ENCODE measurements around the gene PPP2R3A.
A peak's percentile ranks its signal among the peaks of the same experiment; 100 is the strongest.
"Not testable (repeated sequence)": the region's sequence is repeated elsewhere in the genome, so short reads cannot be mapped to it uniquely, and the experiment has no call there.

Gene PPP2R3A

DNA sequence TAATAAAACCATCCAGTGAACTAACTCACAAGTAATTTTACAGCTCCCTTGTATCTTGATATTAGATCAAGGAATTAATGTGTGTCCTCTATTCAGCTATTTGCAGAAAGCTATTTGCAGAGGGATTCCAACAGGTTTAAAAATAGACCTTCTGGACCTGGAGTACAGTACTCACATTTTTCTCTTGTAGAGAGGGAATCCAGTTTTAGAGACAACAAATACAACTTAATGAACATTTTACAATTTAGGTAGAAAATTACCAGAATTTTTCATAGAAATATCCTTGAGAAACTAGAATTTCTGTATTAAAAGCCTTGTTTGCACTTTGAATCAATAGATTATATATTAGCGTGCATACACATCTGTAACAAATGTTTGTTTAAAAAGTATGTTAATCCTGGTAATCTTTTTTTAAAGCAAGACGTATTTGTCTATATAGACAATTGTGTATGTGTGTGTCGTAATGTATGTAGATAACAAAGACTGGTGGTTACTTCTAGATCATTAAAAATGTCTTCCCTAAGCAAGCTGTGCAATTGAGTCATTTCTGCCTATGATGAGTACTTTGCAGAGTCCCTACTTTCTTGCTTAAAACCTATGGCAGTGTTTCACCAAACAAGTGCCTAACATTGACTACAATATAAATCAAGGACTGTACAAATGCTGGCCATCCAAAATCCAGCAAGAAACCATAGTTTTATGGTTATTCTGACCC lies 57.9 kb downstream of the PPP2R3A start:
- DNase-seq, result no peak

DNA sequence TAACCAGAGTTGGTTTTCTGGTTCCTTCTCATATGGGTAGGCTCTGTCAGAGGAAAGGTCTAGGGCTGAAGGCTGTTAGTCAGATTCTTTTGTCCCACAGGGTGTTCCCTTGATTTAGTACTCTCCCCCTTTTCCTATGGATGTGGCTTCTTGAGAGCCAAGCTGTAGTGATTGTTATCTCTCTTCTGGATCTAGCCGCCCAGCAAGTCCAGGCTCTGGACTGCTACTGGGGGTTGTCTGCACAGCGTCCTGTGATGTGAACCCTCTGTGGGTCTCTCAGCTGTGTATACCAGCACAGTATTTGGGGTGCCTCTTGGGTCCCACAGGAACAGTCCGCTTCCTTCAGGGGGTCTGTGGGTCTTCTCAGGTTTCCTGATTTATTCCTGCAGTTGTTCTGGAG lies 70.8 kb downstream of the PPP2R3A start:
- no peak for DNase-seq

DNA sequence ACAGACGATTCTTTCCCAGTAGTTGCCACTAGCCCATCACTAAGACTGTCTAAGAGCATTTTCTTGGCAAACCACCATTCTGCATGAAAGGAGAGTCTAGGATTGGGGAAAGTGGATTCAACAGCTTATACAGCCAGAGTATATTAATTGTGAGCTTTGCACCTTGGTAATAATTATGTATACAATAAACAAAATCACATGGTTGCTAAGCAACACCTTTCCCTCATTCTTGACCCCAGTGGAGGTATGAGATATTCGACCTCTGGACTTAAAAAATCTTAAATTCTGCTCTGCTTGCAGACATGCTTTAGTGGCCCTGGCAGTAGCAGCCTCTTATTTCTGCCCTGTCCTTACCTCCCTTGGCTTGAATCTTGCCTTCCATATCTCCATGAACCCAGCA lies 73.1 kb downstream of the PPP2R3A start:
- no peak for DNase-seq

DNA sequence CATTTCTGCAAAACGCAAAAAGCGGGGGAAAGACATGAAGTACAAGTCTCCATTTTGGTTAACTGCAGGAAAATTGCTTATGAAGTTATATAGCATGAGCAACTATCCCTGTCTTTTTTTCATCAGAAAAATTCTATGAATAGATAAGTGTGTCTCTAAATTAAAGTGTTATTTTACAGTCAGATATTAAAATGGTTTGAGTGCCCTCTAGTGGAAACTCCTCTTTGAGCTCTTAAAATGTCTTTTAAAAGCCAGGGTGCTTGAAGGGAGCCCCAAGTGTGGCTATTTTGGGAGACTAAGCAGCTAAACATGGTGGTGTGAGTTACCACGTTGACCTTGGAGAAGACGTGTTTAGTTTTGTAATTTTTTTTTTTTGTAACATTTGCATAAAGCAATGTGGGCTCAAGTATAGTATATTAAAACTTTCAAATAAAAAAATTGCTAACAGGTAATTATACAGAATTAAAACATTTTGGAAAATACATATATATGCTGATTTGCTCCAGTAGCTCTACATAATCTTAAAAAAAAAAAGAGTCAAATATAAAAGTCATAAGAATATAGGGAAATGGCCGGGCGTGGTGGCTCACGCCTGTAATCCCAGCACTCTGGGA lies 77.2 kb downstream of the PPP2R3A start:
- DNase-seq, result peak; percentile 84

DNA sequence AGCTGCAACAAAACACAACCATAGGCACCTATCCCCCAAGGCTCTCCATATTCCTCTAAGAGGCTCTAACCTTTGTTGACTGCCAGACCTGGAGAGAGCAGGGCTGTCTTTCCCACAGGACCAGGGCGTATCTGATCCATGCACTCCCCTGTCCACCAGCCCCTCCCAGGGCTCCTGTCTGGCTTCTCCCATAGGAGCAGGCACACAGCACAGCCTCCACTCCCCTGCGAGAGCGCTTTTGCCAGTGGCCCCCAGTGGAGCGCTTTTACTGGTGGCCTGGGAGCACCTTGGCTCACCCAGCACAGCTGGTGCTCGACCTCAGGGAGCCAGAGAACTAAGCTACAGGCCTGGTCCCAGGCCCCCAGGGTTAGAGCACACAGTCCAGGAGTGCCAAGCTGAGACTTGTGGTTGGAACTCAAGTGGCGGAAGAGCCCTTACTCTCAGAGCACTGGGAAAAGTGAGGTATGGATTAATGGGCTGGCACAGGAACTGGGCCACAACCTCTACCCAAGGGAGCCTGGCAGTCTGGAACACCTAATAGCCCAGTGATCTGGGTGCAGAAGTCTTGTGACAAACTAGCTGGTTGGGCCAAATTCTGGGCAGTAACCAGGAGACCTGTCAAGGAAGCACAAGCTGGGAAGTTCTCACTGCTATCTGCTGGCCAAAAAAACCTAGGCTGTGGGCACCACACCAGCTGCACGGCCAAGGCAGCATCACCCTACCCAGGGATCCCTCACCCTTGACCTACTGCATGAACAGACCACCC lies 79.6 kb downstream of the PPP2R3A start:
- DNase-seq, result no peak

DNA sequence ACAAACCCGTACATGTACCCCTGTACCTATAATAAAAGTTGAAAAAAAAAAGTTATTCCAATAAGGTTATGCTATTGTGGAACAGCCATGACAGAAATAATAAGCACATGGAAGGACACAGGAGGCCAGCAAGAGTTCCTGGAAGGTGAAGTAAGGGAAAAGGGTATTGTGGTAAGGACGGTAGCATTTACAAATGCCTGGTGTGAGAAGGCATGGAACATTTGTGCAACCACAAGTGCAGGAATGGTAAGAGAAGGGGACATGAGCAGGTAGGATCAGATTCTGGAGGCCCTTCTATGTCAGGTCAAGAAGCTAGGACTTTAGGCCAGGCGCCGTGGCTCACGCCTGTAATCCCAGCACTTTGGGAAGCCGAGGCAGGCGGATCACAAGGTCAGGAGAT lies 82.5 kb downstream of the PPP2R3A start:
- no peak for DNase-seq

DNA sequence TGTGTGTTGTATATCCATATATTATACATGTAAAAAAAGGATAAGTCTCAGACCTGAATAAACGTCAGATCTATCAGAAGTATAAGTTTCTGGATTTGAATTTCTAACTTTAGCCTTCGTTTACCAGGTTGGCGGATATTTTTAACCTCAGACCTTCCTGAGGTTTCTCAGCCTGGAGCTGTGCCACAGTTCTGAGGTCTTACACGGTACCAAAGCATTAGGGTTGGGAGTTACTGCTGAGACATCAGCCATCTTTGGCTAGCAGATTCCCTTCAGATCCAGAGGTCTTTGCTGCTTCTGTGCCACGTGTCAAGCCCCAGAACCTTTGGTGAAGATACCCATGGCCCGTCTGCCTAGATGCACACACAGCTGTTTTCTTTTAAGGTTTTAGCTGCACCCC lies 84.7 kb downstream of the PPP2R3A start:
- no peak for DNase-seq

DNA sequence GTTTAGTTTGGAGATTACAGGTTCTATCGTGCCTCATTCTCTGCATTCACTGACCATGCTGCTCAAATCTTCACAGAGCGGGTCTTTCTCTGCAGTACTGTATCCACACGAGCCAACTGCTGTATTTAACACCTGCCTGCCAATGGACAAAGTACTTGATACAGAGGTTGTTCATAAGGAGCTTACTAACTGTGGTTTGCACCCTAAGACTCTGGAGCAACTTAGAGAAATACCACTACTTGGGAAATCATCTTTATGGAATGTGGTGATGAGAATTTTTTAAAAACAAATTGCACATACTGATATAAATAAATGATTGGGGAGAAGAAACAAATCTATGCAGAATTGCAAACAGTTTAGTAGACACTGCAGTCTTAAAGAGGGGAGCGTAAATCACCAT lies 90.0 kb downstream of the PPP2R3A start:
- no peak for DNase-seq

DNA sequence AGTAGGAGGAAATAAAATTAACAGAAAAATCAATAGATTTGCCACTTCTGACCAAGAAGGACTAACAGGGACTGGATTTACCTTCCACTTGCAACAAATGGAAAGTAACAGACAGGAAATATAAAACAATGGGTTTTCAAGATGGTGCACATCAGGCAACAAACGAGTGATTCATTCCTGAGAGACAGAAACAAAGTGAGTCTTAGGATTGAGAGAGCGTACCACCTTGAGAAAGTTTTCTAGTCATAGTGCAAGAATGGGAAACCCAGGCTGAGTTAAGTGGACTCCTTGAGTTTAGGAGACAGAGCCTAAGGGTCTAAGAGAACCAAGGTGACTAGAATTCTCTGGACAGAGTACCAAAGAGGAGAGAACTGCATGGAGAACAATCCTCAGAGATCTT lies 101.7 kb downstream of the PPP2R3A start:
- DNase-seq, result no peak

DNA sequence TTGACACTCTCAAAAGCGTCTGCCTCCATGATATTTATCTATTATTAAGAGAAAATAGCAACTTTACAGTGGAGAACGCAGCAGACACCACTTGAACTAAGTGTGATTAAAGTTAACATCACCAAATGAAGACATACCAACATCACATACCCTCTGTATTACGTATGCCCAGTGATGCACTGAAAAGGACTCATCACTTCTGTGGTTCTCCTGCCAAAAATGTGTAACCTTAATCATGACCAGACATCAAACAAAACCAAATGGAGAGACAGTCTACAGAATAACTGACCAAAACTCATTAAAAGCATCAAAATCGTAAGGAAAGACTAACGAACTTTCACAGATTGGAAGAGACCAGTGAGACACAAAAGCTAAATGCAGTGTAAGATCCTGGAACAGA lies 103.2 kb downstream of the PPP2R3A start:
- no peak for DNase-seq

DNA sequence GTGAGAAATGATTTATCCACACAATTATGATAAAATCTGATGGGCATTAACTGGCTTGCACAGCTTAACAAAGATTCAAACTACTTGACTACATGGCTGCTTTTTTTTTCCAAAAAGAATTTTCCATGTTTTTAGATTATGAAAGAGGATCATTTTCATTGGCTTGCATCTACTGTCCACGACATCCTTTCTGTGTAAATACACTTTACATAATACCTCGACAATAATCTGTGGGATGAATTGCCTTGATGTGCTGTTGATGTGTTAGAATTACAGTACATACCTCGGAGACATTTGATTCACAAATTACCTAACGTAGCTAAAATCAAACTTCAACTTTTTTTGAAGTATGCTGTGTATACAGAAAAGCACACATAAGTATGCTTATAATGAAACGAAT lies 104.4 kb downstream of the PPP2R3A start:
- DNase-seq, result no peak

DNA sequence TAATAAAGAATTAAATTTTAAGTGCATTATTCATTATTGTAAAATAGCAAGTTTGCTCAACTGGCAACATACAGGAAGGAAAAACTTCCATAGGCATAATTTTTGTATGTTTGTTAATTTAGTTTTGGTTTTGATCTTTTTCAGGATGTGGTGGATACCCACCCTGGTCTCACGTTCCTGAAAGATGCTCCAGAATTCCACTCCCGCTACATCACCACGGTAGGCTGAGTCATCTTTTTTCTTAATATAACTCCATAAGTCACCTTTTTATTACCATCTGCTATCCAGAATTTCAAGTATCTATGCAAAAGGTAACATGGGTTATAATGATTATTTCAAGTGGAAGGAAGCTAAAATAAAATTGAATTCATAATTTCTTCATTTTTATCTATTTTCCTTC lies 104.8 kb downstream of the PPP2R3A start:
- no peak for DNase-seq

DNA sequence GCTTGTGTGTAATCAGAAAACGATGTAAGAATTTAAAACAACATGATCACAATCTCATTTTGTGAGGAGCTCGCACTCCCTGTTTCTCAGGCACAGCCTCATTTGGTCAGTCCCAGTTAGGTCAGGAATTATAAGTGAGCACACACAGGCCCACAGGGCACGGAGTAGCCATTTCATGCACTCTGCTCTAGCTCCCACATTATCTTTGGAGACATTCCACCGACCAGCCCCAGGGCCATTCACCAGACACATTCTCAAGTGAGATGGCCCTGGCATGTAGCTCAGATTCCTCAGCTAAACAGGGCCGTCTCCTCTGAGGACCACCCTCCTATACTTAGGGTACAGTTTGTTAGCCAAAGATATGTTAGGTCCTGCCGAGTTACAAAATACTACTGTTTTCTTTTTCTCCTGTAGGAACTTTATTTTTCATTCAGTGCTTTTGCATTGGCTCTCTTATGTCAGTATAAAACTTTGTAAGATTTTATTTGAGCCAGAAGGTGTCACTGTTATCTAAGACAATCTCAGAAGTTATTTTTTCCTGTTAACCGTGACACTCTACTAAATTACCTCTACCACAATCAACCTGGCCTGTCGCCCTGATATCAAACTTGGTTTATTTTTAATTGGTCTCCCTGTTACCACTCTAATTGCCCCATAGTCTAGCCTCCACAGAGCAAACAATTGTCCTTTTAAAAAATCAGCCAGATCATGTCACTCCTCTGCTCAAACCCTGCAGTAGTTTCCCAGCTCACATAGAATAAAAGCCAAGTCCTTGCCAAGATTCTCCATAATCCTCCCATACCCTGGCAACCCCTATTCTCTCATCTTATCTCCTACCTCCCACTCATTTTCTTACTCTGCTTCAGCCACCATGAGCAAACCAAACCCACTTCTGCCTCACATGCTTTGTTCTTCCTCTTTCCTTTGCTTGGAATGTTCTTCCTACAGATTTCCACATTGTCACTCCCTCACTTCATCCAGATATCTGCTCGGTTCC lies 105.7 kb downstream of the PPP2R3A start:
- peak; percentile 42 for DNase-seq

DNA sequence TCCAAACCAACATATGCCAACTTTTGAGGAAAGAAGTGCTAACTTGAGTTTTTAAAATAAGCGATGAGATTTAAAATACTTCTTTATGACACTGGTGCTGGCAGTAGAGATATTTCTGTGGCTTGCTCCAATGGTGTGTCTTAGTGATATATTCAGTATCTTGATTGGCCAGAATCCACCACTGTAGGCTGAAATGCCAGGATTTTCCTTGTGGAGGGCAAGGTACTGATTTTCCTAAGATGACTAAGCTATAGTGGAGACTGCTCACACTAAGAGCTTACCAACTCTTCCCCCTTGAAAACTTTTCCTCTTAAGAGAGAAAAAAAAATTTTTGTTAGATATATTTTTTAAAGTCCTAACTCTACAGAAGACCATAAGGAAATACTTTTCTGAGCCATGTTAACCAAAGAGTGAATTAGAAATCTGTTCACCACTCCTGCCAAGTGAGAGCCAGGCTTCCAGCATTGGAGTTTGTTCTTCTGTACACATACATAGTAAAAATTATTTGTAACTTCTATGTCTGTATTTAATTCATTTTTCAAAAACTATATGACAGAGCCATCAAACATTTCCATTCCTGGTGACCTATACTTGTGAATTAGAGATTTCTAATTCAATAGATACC lies 109.1 kb downstream of the PPP2R3A start:
- no peak for DNase-seq

DNA sequence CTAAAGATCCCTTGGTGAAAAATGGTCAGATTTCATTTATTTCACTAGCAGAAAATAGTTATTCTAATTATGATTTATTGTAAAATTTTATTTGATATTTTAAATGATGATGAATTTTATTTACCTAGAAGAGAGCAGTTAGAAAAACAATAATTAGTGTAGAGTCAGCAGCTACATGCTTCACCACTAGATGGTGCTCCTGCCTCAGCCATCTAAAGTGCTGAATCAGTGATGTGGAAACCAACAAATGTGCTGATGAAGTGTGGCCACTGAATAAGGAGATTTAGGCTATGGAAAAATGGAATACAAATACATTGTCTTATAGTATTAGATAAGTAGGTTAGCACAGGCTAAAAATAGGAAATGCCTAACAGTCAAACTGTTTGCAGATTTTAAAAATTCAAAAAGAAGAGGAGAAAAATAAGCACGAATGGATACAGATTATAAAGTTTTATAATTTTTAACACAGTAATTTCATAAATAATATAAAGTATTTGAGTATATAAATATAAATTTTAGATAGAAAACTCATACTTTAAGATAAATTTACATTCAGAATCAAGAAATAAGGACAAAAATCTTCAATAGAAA lies 109.8 kb downstream of the PPP2R3A start:
- peak; percentile 89 for DNase-seq

DNA sequence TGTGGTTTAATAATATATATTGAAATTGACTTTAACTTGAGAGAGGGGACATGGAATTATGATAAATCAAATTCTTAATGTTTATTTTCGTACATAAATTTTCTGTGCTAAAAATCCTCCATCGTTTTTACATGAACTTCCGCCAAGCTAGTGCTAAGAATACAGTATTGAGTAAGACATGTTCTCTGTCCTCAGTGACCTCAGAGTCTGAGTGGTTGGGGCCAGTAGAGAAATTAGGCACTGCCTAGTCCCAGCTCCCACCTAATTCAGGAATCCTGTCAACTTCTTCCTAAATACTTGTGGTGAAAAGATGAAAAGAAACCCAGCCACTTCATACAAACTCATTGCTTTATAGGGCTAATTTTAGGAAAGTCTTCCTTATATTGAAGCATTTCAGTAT lies 110.3 kb downstream of the PPP2R3A start:
- DNase-seq, result no peak

DNA sequence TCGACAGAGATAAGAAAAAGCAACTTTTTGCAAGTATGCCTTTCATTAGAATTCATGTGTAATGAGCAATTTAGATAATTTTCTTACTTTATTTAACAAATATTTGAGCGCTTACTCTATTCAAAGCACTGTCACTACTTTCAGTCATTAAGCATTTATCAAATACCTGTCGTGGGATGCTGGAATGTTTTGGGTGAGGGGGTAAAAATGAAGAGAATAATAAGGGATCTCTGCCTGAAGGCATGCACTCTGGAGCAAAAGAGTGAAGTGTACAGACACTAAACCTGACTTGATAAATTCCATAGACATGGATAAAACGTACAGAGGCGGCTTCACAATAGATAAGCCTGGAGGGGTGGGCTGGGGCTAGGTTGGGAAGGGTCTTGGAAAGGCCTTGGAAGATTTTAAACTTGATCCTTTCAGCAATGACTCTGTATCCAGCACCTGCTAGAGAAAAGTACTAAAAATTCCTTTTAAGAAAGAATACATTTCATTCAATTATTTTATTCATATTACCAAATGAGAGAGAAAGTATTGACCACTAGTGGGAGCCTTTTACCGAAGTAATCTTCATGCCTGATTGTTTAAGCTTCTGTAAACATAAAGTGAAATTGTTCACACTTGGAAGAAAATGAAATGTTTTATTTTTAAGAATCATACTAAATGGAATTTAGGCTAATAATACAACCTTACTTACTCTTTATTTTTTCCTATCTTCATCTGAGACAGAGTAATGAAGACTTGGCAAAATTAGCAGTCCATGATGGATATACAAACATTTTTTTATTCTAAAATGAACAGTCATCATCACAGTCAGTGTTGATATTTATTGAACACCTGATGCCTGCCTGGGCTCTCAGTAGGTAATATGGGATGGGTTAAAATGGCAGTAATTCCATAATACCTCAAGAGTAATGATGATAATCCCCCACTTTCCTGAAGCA lies 113.2 kb downstream of the PPP2R3A start:
- DNase-seq, result peak; percentile 81

DNA sequence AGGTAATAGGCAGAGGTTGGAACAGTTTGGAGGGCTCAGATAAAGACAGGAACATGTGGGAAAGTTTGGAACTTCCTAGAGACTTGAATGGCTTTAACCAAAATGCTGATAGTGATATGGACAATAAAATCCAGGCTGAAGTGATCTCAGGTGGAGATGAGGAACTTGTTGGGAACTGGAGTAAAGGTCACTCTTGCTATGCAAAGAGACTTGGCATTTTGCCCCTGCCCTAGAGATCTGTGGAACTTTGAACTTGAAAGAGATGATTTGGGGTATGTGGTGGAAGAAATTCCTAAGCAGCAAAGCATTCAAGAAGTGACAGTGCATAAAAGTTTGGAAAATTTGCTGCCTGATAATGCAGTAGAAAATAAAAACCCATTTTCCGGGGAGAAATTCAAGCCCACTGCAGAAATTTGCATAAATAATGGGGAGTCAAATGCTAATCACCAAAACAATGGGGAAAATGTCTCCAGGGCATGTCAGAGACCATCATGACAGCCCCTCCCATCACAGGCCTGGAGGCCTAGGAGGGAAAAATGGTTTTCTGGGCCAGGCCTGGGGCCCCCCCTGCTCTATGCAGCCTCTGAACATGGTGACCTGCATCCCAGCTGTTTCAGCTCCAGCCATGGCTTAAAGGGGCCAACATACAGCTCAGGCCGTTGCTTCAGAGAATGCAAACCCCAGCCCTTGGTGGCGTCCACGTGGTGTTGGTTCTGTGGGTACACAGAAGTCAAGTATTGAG lies 118.3 kb downstream of the PPP2R3A start:
- DNase-seq, result not testable (repeated sequence)

DNA sequence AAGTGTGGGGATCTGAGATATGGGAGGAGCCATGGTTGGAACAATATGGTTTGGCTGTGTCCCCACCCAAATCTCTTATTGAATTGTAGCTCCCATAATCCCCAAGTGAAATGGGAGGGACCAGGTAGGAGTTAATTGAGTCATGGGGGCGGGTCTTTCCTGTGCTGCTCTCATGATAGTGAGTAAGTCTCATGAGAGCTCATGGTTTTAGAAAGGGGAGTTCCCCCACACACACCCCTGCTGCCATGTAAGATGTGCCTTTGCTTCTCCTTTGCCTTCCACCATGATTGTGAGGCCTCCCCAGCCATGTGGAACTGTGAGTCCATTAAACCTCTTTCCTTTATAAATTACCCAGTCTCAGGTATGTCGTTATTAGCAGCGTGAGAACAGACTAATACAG lies 119.5 kb downstream of the PPP2R3A start:
- DNase-seq, result not testable (repeated sequence)

DNA sequence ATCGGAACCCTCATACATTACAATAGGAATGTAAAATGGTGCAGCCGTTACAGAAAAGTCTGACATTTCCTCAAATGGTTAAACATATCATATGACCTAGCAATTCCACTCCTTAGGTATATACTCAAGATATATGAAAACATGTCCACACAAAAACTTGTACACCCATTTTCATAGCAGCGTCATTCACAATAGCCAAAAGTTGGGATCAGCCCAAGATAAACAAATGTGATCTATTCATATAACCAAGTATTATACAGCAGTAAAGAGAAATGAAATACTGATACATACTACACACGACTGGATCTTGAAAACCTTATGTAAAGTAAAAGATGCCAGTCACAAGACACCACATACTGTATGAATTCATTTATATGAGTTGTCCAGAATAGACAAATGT lies 128.2 kb downstream of the PPP2R3A start:
- DNase-seq, result no peak
